AG09309 (cell line): ENCODE data around the gene CACNG4.

Source experiments
- DNase-seq: peaks from one replicate; pipeline ENCODE4 v3.0.0-alpha.2; 2010; ENCODE audit warnings: low read depth
- H3K4me3 ChIP-seq: 2 replicates; pipeline ENCODE4 v1.5.1; 2011; ENCODE audit warnings: mild to moderate bottlenecking, low read depth, low read length, moderate library complexity; ENCODE audit not compliant: control insufficient read depth
- CTCF ChIP-seq: IDR thresholded peaks from 2 replicates; pipeline ENCODE4 v1.5.1; 2011; ENCODE audit warnings: mild to moderate bottlenecking, low read depth, low read length, inconsistent platforms; ENCODE audit not compliant: insufficient read depth, control insufficient read depth; ENCODE audit errors: missing control alignments

CACNG4 gene

GRCh38 chr17:67049025-67049739 is 84.7 kb downstream of the CACNG4 start:
- no peak overlapping the region for H3K4me3 ChIP-seq
- no peak for DNase-seq
- TF ChIP-seq CTCF = no peak

DNA sequence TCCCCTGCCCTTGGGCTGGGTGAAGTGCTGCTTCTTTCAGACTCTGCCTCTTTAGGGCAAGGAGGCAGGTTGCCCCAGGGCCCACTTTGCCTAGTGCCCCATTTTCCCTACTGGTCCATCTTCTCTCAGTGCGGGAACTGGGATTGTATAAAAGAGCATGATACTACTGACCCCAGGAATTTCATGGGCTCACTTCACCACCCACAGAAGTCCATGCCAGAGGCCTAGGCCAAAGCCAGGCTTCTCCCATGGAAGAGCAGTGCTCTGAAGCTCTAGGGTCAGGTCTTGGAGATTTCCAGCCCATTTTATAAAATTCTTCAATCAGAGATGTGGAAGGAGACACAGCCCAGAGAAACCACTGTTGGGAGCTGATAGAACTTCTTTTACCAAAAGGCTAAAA is 85.6 kb downstream of the CACNG4 start:
- TF ChIP-seq CTCF = no peak
- H3K4me3 ChIP-seq = no peak overlapping the region
- no peak for DNase-seq

DNA sequence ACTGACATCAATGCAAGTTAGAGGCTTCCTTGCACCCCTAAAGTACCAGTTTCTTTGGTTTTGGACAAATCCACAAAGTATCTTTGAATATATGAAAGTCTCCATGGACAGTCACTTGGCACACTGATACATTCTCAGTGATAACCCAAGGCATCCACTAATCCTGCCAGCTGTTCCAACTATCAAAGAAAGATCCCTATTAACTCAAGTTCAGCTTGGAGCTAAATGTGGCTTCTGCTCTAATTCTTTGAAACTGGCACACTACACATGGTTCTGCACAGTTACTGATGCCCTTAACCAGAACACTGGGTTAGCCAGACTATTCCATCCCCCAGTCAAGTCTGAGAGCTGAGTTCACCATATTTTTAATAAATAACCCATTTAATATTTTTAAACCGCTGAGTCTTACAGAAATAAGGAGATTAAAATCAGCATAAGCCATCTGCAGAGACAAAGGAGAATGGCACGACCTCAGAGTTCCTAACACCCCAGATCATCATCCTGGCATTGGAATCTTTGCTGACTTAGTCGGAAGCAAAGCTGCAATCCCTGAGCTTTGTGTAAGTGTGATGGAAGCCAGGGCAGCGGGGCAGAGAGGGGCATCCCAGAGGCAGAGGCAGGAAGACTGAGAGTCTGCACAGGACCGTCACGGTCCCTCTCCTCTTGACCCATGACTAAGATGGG is 86.1 kb downstream of the CACNG4 start:
- no peak for DNase-seq
- no peak overlapping the region for H3K4me3 ChIP-seq
- TF ChIP-seq CTCF = no peak

GRCh38 chr17:67051155-67051538 is 86.6 kb downstream of the CACNG4 start:
- no peak for TF ChIP-seq CTCF
- H3K4me3 ChIP-seq = no peak overlapping the region
- no peak for DNase-seq

DNA sequence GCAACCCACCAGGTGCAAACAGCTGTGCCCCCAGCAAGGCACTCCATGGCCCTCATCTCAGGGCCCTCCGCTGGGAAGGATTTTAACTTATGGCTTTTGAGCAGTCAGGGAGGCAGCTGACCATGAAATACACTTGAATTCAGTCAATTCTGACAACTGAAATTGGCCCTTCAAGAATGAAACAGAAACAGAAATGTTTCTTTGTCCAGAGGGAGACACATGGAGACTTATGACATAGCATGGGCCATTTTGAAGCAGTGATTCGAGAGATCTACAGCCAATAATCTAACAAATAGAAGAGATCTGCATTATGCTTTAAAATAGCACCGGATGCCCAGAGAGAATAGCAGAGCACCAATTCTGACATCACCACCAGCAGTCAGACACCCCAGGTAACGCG is 87.3 kb downstream of the CACNG4 start:
- H3K4me3 ChIP-seq = no peak overlapping the region
- no peak for DNase-seq
- no peak for TF ChIP-seq CTCF

- no peak overlapping the region for H3K4me3 ChIP-seq
- no peak for DNase-seq
- no peak for TF ChIP-seq CTCF
Observed at GRCh38 chr17:67052720-67053437, 88.4 kb downstream of the CACNG4 start.
